ENCODE results near the gene MAP3K6.

The MAP3K6 gene

GRCh38 chr1:27351541-27352107 lies 15.1 kb downstream of the MAP3K6 start:
- no peak for FAIRE-seq

GRCh38 chr1:27350663-27351540 lies 15.9 kb downstream of the MAP3K6 start:
- no peak for FAIRE-seq

- FAIRE-seq, result no peak
Measured at GRCh38 chr1:27349784-27350662, 16.7 kb downstream of the MAP3K6 start.

GRCh38 chr1:27348861-27349783 lies 17.6 kb downstream of the MAP3K6 start:
- no peak for FAIRE-seq

GRCh38 chr1:27346991-27347624 lies 19.7 kb downstream of the MAP3K6 start:
- FAIRE-seq, result no peak

- no peak for FAIRE-seq
Measured at GRCh38 chr1:27346357-27346756, 20.4 kb downstream of the MAP3K6 start.

GRCh38 chr1:27345272-27345671 lies 21.5 kb downstream of the MAP3K6 start:
- no peak for FAIRE-seq

- no peak for FAIRE-seq
Measured at GRCh38 chr1:27343639-27344025, 23.1 kb downstream of the MAP3K6 start.

GRCh38 chr1:27342778-27343638 lies 23.8 kb downstream of the MAP3K6 start:
- FAIRE-seq, result no peak

GRCh38 chr1:27342391-27342777 lies 24.4 kb downstream of the MAP3K6 start:
- no peak for FAIRE-seq

GRCh38 chr1:27341525-27342252 lies 25.1 kb downstream of the MAP3K6 start, which contains the start of gene SYTL1:
Gene SYTL1, plus strand, starts transcription at chr1:27342022. Its CDS starts 3,313 bp downstream, at chr1:27345335.
- no peak for FAIRE-seq

GRCh38 chr1:27339213-27339612 lies 27.5 kb downstream of the MAP3K6 start:
- no peak for FAIRE-seq

GRCh38 chr1:27338751-27339150 lies 28.0 kb downstream of the MAP3K6 start:
- FAIRE-seq, result no peak

GRCh38 chr1:27336756-27337155 lies 30.0 kb downstream of the MAP3K6 start:
- no peak for FAIRE-seq

GRCh38 chr1:27335506-27336422 lies 31.0 kb downstream of the MAP3K6 start:
- FAIRE-seq, result no peak

GRCh38 chr1:27333717-27334279 lies 33.0 kb downstream of the MAP3K6 start:
- no peak for FAIRE-seq

- no peak for FAIRE-seq
Measured at GRCh38 chr1:27332536-27333281, 34.1 kb downstream of the MAP3K6 start.

GRCh38 chr1:27331922-27332321 lies 34.8 kb downstream of the MAP3K6 start:
- FAIRE-seq, result no peak
